GM18907 (cell line): Measurements from ENCODE around the gene ABHD4.

ENCODE experiments used
- ATAC-seq: cut with Tn5 transposase; IDR thresholded peaks from one replicate; pipeline ENCODE4 v1.9.1; 2021; ENCODE audit warnings: mild to moderate bottlenecking, moderate library complexity; ENCODE audit not compliant: unreplicated experiment

Gene ABHD4

GRCh38 chr14:22658946-22659345 is 60.8 kb downstream of the ABHD4 start:
- no peak for ATAC-seq

- ATAC-seq = no peak
These were observed 62.6 kb downstream of the ABHD4 start for GRCh38 chr14:22660654-22661053.
